Measurements from ENCODE around the gene TP63.

- TF ChIP-seq CTCF (IDR thresholded peaks at IDR 0.05; ENCODE audit: low read depth, low read length): no peak
- TF ChIP-seq POLR2A (IDR thresholded peaks at IDR 0.05; ENCODE audit: extremely low read depth, insufficient read length): no peak
- no peak for TF ChIP-seq MYC (IDR thresholded peaks at IDR 0.05; ENCODE audit: low read depth, low read length)
Observed at GRCh38 chr3:189613122-189613521, 18.1 kb upstream of the TP63 start.
